Upper lobe of right lung (tissue), 1 donor: ENCODE measurements around the gene OGA. TPM values are rescaled to one million over a fixed set of nuclear protein-coding genes. Genes with fewer than 3 reads are reported as not detected.

Source experiments
- ATAC-seq: fragments of 200-7000 bp; cut with Tn5 transposase; one replicate; pipeline ENCODE4 v1.9.1; 2020; ENCODE audit warnings: mild to moderate bottlenecking, moderate library complexity
- DNase-seq: peaks from one replicate; pipeline ENCODE4 v3.0.0-alpha.2; 2020
- H3K27ac ChIP-seq: fragments of 200-600 bp; one replicate; pipeline ENCODE4 v1.8.0; 2022
- H3K27me3 ChIP-seq: fragments of 200-600 bp; one replicate; pipeline ENCODE4 v1.8.0; 2022; ENCODE audit warnings: mild to moderate bottlenecking
- H3K36me3 ChIP-seq: fragments of 200-600 bp; one replicate; pipeline ENCODE4 v1.8.0; 2022
- H3K4me1 ChIP-seq: fragments of 200-600 bp; one replicate; pipeline ENCODE4 v1.8.0; 2022
- H3K4me3 ChIP-seq: fragments of 200-600 bp; one replicate; pipeline ENCODE4 v1.8.0; 2022; ENCODE audit warnings: mild to moderate bottlenecking
- H3K9me3 ChIP-seq: fragments of 200-600 bp; one replicate; pipeline ENCODE4 v1.8.0; 2022
- intact Hi-C: fragments of 100-400 bp; cut with DNase I; formaldehyde crosslinking; loops from one replicate; pipeline ENCODE4 v1.11.0; 2022
- total RNA-seq: library from RNA; stranded (reverse); fragmentation: NEBNext Ultra II Directional; extraction: Animal tissue kit (Norgen Biotek cat#: 25700); gene quantifications from one replicate; pipeline ENCODE4 v1.2.1, GENCODE V29; 2021
- TF ChIP-seq, protein P1 (sequence below): fragments of 200-600 bp; IDR thresholded peaks from one replicate; pipeline ENCODE4 v1.8.0; 2022; ENCODE audit warnings: antibody characterized with exemption
- donor health status: DM: no; HTN: yes; CAD: no; lungs with severe emphysema.

Gene OGA
- total RNA-seq, 1 donor from 2014 or later, result 91.6 TPM

DNA sequence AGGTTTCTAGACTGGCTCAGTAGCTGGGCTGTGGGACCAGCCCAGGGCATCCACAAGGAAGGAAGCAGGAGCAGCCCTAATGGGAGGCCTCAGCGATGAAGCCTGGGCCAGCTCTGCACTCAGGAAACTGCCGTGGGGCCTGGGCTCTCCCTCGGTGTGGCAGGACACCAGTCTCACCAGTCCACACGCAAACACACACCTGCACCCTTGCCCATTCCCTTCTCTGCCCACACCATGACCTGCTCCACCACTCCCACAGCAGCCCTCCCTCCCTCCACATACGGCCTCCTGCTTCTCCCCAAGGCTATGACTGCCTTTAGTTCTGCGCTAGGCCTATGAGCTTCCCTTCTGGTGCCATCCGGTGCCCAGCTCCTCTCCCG, 49.5 kb downstream of the OGA start:
- Histone ChIP-seq H3K27me3 (peaks cover 45% of the 10 kb centered on the region), H3K27ac (no peak overlapping the region), H3K4me1 (no peaks in the 10 kb centered on the region), H3K36me3 (no peaks in the 10 kb centered on the region), H3K4me3 (no peak overlapping the region), H3K9me3 (no peaks in the 10 kb centered on the region)
- intact Hi-C loops, result no loop called here
- peak; percentile 19 for DNase-seq
- no peak for ATAC-seq
- TF ChIP-seq, protein P1, sequence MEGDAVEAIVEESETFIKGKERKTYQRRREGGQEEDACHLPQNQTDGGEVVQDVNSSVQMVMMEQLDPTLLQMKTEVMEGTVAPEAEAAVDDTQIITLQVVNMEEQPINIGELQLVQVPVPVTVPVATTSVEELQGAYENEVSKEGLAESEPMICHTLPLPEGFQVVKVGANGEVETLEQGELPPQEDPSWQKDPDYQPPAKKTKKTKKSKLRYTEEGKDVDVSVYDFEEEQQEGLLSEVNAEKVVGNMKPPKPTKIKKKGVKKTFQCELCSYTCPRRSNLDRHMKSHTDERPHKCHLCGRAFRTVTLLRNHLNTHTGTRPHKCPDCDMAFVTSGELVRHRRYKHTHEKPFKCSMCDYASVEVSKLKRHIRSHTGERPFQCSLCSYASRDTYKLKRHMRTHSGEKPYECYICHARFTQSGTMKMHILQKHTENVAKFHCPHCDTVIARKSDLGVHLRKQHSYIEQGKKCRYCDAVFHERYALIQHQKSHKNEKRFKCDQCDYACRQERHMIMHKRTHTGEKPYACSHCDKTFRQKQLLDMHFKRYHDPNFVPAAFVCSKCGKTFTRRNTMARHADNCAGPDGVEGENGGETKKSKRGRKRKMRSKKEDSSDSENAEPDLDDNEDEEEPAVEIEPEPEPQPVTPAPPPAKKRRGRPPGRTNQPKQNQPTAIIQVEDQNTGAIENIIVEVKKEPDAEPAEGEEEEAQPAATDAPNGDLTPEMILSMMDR, result no peak

DNA sequence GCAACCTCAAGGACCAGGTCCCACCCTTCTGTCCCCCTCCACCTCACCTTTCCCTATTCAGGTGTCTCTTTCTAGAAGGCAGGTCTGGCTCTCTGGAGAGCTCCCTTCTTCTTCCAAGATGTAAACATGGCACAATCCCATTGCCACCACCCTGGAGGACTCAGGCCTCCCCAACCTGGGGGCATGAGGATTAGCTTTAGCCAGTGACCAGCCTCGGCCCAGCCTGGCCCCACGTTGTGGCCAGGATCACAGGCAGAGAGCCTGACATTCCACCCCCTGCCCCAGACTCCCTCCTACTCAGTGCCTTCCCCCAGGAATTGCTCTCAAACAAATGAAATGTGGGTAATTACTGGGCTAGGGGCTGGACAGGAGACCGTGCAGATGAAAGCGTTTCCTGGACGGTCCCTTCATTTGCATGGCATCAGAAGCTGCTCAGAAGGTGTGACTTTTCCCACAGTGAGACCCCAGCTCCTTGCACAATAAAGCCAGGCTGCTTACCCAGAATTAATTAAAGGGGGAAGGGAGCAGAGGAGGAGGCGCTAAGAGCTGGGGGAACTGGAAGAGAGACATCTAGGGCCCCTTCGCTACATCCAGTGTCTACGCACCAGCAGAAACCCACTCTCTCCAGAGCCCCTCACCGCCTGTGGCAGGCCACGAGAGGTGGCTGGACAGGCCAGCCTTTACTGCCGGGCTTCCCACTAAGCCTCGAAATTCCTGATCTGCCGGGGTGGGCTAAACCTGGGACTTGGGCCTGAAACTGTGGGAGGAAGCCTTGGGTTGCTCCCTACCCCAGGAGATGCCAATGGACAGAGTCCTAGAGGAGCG, 50.1 kb downstream of the OGA start:
- TF ChIP-seq, protein P1, result no peak
- H3K9me3 ChIP-seq, result no peaks in the 10 kb centered on the region
- no peaks in the 10 kb centered on the region for H3K4me1 ChIP-seq
- peaks cover 39% of the 10 kb centered on the region for H3K27me3 ChIP-seq
- no peak overlapping the region for H3K4me3 ChIP-seq
- intact Hi-C loops, result no loop called here
- ATAC-seq, result no peak
- H3K36me3 ChIP-seq, result no peaks in the 10 kb centered on the region
- no peak overlapping the region for H3K27ac ChIP-seq
- no peak for DNase-seq

DNA sequence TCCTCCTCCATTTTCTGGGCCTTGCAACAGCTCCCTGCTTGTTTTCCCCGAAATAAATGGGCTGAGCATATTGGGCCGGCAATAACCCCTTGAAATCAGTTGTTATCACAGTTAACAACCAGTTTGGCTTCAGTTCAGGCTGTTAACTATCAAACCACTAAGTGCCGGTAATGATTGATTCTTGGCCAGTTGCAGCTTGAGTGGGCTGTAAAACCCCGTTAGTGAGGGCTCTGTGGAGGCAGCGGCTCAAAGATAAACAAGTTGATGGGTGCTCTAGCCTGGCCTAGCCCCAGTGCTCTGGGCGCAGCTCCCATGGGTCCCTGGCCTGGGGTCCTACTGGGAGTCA, 50.7 kb downstream of the OGA start:
- peaks cover 33% of the 10 kb centered on the region for H3K27me3 ChIP-seq
- intact Hi-C loops, result no loop called here
- ATAC-seq, result peak; percentile 5
- DNase-seq, result no peak
- TF ChIP-seq, protein P1, result no peak
- H3K4me3 ChIP-seq, result no peak overlapping the region
- no peaks in the 10 kb centered on the region for H3K4me1 ChIP-seq
- H3K27ac ChIP-seq, result no peak overlapping the region
- H3K9me3 ChIP-seq, result no peaks in the 10 kb centered on the region
- no peaks in the 10 kb centered on the region for H3K36me3 ChIP-seq

DNA sequence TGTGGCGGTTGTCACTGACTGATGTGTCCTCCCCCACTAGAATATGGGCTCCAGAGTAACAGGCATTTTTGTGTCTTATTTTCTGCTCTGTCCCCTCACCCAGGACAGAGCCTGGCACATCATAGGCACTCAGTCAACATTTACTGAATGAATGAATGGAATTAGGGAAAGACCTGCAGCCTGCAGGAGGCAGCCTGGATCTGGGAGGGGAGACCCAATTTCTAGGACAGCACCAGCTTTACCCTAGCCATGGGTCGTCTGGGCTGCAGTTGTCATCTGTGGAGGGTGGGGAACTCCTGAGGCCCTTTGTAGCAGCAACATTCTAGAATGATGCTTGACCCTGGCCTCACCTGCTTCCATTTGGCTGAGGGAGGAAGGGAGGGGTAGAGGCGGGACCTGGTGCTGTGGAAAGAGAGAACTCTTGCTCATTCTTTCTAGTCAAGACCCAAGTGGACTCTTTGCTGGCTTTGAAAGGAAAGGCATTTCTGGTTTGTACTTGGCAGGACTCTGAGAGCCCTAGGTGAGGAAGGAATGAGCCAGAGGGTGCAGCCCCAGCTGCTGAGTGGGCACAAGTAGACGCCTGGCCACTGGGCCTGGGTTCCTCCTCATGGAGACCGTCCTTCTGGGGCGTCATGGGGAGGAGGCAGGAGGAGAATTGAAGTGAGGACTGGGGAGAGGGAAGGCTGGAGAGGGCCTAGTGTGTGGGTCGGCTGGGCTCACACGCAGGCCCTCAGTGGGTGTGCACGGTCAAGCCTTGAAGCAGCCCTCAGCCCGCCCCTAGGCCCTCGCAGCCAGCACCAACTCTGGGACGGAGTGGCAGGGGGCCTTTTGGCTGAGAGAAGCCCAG, 51.3 kb downstream of the OGA start:
- ATAC-seq (peak; percentile 34), DNase-seq (peak; percentile 64)
- H3K4me1 ChIP-seq, result no peaks in the 10 kb centered on the region
- H3K9me3 ChIP-seq, result no peaks in the 10 kb centered on the region
- no peak overlapping the region for H3K27ac ChIP-seq
- intact Hi-C loops, result no loop called here
- H3K27me3 ChIP-seq, result peaks cover 27% of the 10 kb centered on the region
- TF ChIP-seq, protein P1, result no peak
- no peak overlapping the region for H3K4me3 ChIP-seq
- H3K36me3 ChIP-seq, result no peaks in the 10 kb centered on the region

DNA sequence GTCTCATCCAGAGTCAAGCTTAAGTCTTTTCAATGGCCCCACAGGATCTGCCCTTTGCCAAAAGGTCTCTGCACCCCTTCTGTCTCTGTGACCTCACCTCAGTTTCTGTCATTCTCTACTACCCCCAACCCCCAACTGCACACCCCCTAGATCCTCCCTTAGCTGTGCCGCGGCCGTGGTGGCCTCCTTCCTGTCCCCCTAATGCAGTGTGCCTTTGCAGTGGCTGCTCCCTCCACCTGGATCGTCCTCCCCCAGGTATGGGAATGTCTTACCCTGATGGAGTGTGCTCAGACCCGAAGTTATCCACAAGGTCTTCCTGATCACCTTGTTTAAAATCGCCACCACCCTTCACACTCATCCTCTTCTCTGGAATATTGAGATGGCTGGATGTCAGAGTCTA, 51.9 kb downstream of the OGA start:
- no peak overlapping the region for H3K27ac ChIP-seq
- TF ChIP-seq, protein P1, result no peak
- no peak overlapping the region for H3K4me3 ChIP-seq
- H3K9me3 ChIP-seq, result no peaks in the 10 kb centered on the region
- intact Hi-C loops, result no loop called here
- no peak for DNase-seq
- peaks cover 22% of the 10 kb centered on the region for H3K27me3 ChIP-seq
- H3K36me3 ChIP-seq, result no peaks in the 10 kb centered on the region
- ATAC-seq, result no peak
- no peaks in the 10 kb centered on the region for H3K4me1 ChIP-seq
